GM21825 (cell line): Measurements from ENCODE around the gene CTTNBP2NL.
A peak's percentile ranks its signal among the peaks of the same experiment; 100 is the strongest.
"Not testable (repeated sequence)": the region's sequence is repeated elsewhere in the genome, so short reads cannot be mapped to it uniquely, and the experiment has no call there.

Experiments used
- ATAC-seq: cut with Tn5 transposase; IDR thresholded peaks from one replicate; pipeline ENCODE4 v1.9.1; 2021; ENCODE audit warnings: mild to moderate bottlenecking, moderate library complexity; ENCODE audit not compliant: unreplicated experiment

The CTTNBP2NL gene

GRCh38 chr1:112461200-112461871 lies 65.3 kb downstream of the CTTNBP2NL start:
- ATAC-seq = no peak

- no peak for ATAC-seq
Measured at GRCh38 chr1:112462953-112463279, 66.9 kb downstream of the CTTNBP2NL start.

- no peak for ATAC-seq
Measured at GRCh38 chr1:112464501-112464900, 68.5 kb downstream of the CTTNBP2NL start.

- no peak for ATAC-seq
Measured at GRCh38 chr1:112465122-112465521, 69.1 kb downstream of the CTTNBP2NL start.

GRCh38 chr1:112466078-112466660 lies 70.2 kb downstream of the CTTNBP2NL start:
- peak; percentile 91 for ATAC-seq

GRCh38 chr1:112470324-112470723 lies 74.3 kb downstream of the CTTNBP2NL start:
- ATAC-seq = not testable (repeated sequence)

GRCh38 chr1:112470966-112471365 lies 75.0 kb downstream of the CTTNBP2NL start:
- no peak for ATAC-seq

GRCh38 chr1:112472142-112472541 lies 76.1 kb downstream of the CTTNBP2NL start:
- ATAC-seq = no peak

GRCh38 chr1:112477550-112477949 lies 81.5 kb downstream of the CTTNBP2NL start:
- no peak for ATAC-seq

- no peak for ATAC-seq
Measured at GRCh38 chr1:112478314-112478713, 82.3 kb downstream of the CTTNBP2NL start.

GRCh38 chr1:112486063-112486462 lies 90.0 kb downstream of the CTTNBP2NL start:
- not testable (repeated sequence) for ATAC-seq

GRCh38 chr1:112487686-112488085 lies 91.7 kb downstream of the CTTNBP2NL start:
- ATAC-seq = not testable (repeated sequence)

GRCh38 chr1:112488141-112488540 lies 92.1 kb downstream of the CTTNBP2NL start:
- ATAC-seq = no peak

- no peak for ATAC-seq
Measured at GRCh38 chr1:112492076-112492475, 96.1 kb downstream of the CTTNBP2NL start.

GRCh38 chr1:112493351-112493750 lies 97.3 kb downstream of the CTTNBP2NL start:
- no peak for ATAC-seq

- ATAC-seq = no peak
Measured at GRCh38 chr1:112496290-112496689, 100.3 kb downstream of the CTTNBP2NL start.

- peak; percentile 70 for ATAC-seq
Measured at GRCh38 chr1:112501810-112502641, 106.0 kb downstream of the CTTNBP2NL start.

GRCh38 chr1:112502826-112503225 lies 106.8 kb downstream of the CTTNBP2NL start:
- no peak for ATAC-seq

- no peak for ATAC-seq
Measured at GRCh38 chr1:112504001-112504660, 108.1 kb downstream of the CTTNBP2NL start.

- no peak for ATAC-seq
Measured at GRCh38 chr1:112504661-112505399, 108.8 kb downstream of the CTTNBP2NL start.

- ATAC-seq = no peak
Measured at GRCh38 chr1:112505400-112505785, 109.4 kb downstream of the CTTNBP2NL start.
